K562 (cell line): ENCODE results near the gene PCID2. TPM values are rescaled to one million over a fixed set of nuclear protein-coding genes. Genes with fewer than 3 reads are reported as not detected.

ENCODE experiments used
- ATAC-seq: fragments of 200-7000 bp; cut with Tn5 transposase; 3 replicates; pipeline ENCODE4 v1.9.1; 2020; ENCODE audit warnings: moderate library complexity
- BruUV-seq: library from RNA; stranded (reverse); fragments of 400-500 nt; replicated peaks from 2 replicates; lab custom pipeline; 2021; lab: Mats Ljungman, UMichigan
- CTCF ChIA-PET: fragments of 300-600 bp; formaldehyde crosslinking; extraction: SDS; loops from one replicate; lab custom pipeline; 2021; ENCODE audit warnings: low intra/inter-chr PET ratio; lab: Yijun Ruan, JAX
- POLR2A ChIA-PET: fragments of 300-600, 350-650 bp; sonication (Branson Sonifier 250); formaldehyde crosslinking; extraction: SDS; loops from one replicate; lab custom pipeline; 2021; ENCODE audit warnings: antibody characterized with exemption, inconsistent platforms; lab: Yijun Ruan, JAX
- DNase-seq, 4 experiments: peaks; one replicate each; pipeline versions ENCODE4 v3.0.0 to v3.0.0-alpha.2; 2011 to 2018; ENCODE audit warnings: low spot score in 3 of 4, mixed read lengths in 3 of 4; ENCODE audit errors: extremely low read depth in 1 of 4
- FAIRE-seq: peaks from 2 replicates; lab custom pipeline; 2011; peaks lifted over from hg19 to GRCh38; lab: Jason Lieb, UNC
- H2AFZ ChIP-seq: 2 replicates; pipeline ENCODE4 v1.6.0; 2011; ENCODE audit warnings: low read depth, low read length, control low read depth, inconsistent platforms
- H3K27ac ChIP-seq: fragments of 200-600 bp; 3 replicates; pipeline ENCODE4 v1.8.0; 2011; ENCODE audit warnings: low read depth, mild to moderate bottlenecking, control low read depth, inconsistent platforms, low read length, moderate library complexity, mixed read lengths; ENCODE audit errors: extremely low read depth
- H3K27me3 ChIP-seq, 2 experiments: fragments of 300-600 bp in 1 of 2; 2 replicates in 1 of 2; 3 replicates in 1 of 2; pipeline versions ENCODE4 v1.6.0 to v1.8.0; 2011; ENCODE audit warnings: inconsistent platforms in 2 of 2, low read length in 2 of 2, mild to moderate bottlenecking in 1 of 2, mixed read lengths in 1 of 2, moderate library complexity in 1 of 2; ENCODE audit not compliant: control insufficient read depth in 2 of 2, insufficient read depth in 2 of 2
- H3K36me3 ChIP-seq: fragments of 300-600 bp; 3 replicates; pipeline ENCODE4 v1.8.0; 2011; ENCODE audit warnings: mild to moderate bottlenecking, low read length, inconsistent platforms; ENCODE audit not compliant: control insufficient read depth, insufficient read depth
- H3K4me1 ChIP-seq, 2 experiments: fragments of 200-600 bp in 1 of 2; replicated peaks in 1 of 2; 2 replicates in 1 of 2; 3 replicates in 1 of 2; pipeline versions ENCODE4 v1.5.1 to v1.8.0; 2011; ENCODE audit warnings: inconsistent platforms in 2 of 2, low read length in 2 of 2, mild to moderate bottlenecking in 1 of 2, mixed read lengths in 1 of 2, moderate library complexity in 1 of 2; ENCODE audit not compliant: control insufficient read depth in 2 of 2, insufficient read depth in 2 of 2
- H3K4me2 ChIP-seq: 2 replicates; pipeline ENCODE4 v1.6.1; 2011; ENCODE audit warnings: low read length, control low read depth, inconsistent platforms, mixed read lengths; ENCODE audit not compliant: insufficient read depth
- H3K4me3 ChIP-seq: fragments of 200-600 bp; sonication (generic), shearing (Covaris generic); 2 replicates; pipeline ENCODE4 v1.5.1; 2016; ENCODE audit warnings: control low read depth, inconsistent platforms
- H3K79me2 ChIP-seq: fragments of 200-600 bp; 3 replicates; pipeline ENCODE4 v1.8.0; 2011; ENCODE audit warnings: low read length, inconsistent platforms; ENCODE audit not compliant: control insufficient read depth, insufficient read depth
- H3K9ac ChIP-seq, 2 experiments: 2 replicates each; pipeline versions ENCODE4 v1.6.0 to v1.6.1; 2011; ENCODE audit warnings: low read depth in 2 of 2, low read length in 2 of 2, control low read depth in 1 of 2, inconsistent platforms in 1 of 2, mild to moderate bottlenecking in 1 of 2, mixed read lengths in 1 of 2; ENCODE audit not compliant: insufficient read depth in 1 of 2
- H3K9me1 ChIP-seq: one replicate; pipeline ENCODE4 v1.6.0; 2011; ENCODE audit warnings: inconsistent platforms, mild to moderate bottlenecking, low read length, moderate library complexity; ENCODE audit not compliant: control insufficient read depth, insufficient read depth
- H3K9me3 ChIP-seq: replicated peaks from 2 replicates; pipeline ENCODE4 v1.5.1; 2011; ENCODE audit warnings: low read depth, low read length, inconsistent platforms; ENCODE audit not compliant: control insufficient read depth, insufficient read depth
- H4K20me1 ChIP-seq: replicated peaks from 2 replicates; pipeline ENCODE4 v1.6.1; 2011; ENCODE audit warnings: low read length, inconsistent platforms, mixed read lengths; ENCODE audit not compliant: control insufficient read depth, insufficient read depth
- ATF7 ChIP-seq: fragments of 450-650 bp; IDR thresholded peaks from 2 replicates; pipeline ENCODE4 v1.7.1; 2014; ENCODE audit warnings: mild to moderate bottlenecking, moderate library complexity
- CHCHD3 ChIP-seq: fragments of 250-450 bp; sonication (Bioruptor Pico); IDR thresholded peaks from 2 replicates; pipeline ENCODE4 v2.1.2; 2022; ENCODE audit warnings: mild to moderate bottlenecking
- CHD2 ChIP-seq: IDR thresholded peaks from 2 replicates; pipeline ENCODE4 v1.6.1; 2011; ENCODE audit warnings: low read depth, low read length
- FOXM1 ChIP-seq, 2 experiments: fragments of 450-650 bp in 1 of 2; sonication (generic) in 1 of 2; formaldehyde crosslinking in 1 of 2; IDR thresholded peaks; 2 replicates each; pipeline versions ENCODE4 v1.6.1 to v1.9.0; 2017 to 2022; ENCODE audit warnings: low read depth in 2 of 2, mild to moderate bottlenecking in 2 of 2, missing genetic modification reagents in 1 of 2, moderate library complexity in 1 of 2
- HNRNPH1 ChIP-seq: fragments of 200-400 bp; formaldehyde crosslinking; optimal IDR thresholded peaks from 2 replicates; pipeline ENCODE3; 2017; ENCODE audit warnings: low read depth, mild to moderate bottlenecking, low read length, moderate library complexity
- HNRNPLL ChIP-seq: fragments of 200-400 bp; formaldehyde crosslinking; IDR thresholded peaks from 2 replicates; pipeline ENCODE4 v1.6.1; 2017; ENCODE audit warnings: low read length, low read depth, mild to moderate bottlenecking; ENCODE audit not compliant: poor library complexity, severe bottlenecking
- MAFG ChIP-seq: fragments of 450-650 bp; conservative IDR thresholded peaks from 2 replicates; pipeline ENCODE4 v1.6.1; 2016; ENCODE audit warnings: missing genetic modification characterization, missing compliant biosample characterization
- MBD2 ChIP-seq: sonication (generic); IDR thresholded peaks from 2 replicates; pipeline ENCODE4 v1.6.1; 2016; ENCODE audit warnings: low read depth, borderline replicate concordance
- MCM7 ChIP-seq, 2 experiments: fragments of 450-650 bp; IDR thresholded peaks; 2 replicates each; pipeline ENCODE4 v1.6.1; 2016 to 2018
- MYC ChIP-seq, 2 experiments: fragments of 250-450 bp in 1 of 2; sonication (Bioruptor Pico) in 1 of 2; IDR thresholded peaks; 2 replicates each; pipeline versions ENCODE4 v1.5.1 to v1.6.1; 2012 to 2021; ENCODE audit warnings: low read depth in 2 of 2, borderline replicate concordance in 1 of 2, improper control_type of control experiment in 1 of 2, low read length in 1 of 2, mild to moderate bottlenecking in 1 of 2, moderate library complexity in 1 of 2
- NFRKB ChIP-seq: fragments of 450-650 bp; IDR thresholded peaks from 2 replicates; pipeline ENCODE4 v1.6.1; 2016; ENCODE audit warnings: low read depth
- PHF21A ChIP-seq: fragments of 450-650 bp; IDR thresholded peaks from 2 replicates; pipeline ENCODE4 v1.6.1; 2017; ENCODE audit warnings: low read depth, borderline replicate concordance
- RBM25 ChIP-seq: fragments of 200-400 bp; formaldehyde crosslinking; IDR thresholded peaks from 2 replicates; pipeline ENCODE4 v1.6.1; 2018; ENCODE audit warnings: low read length, low read depth, moderate library complexity; ENCODE audit not compliant: severe bottlenecking
- VEZF1 ChIP-seq: fragments of 200-800 bp; sonication (Bioruptor generic); IDR thresholded peaks from 2 replicates; pipeline ENCODE4 v1.6.1; 2017; ENCODE audit warnings: missing genetic modification characterization, missing compliant biosample characterization
- ZBTB49 ChIP-seq: sonication (generic); formaldehyde crosslinking; IDR thresholded peaks from 2 replicates; pipeline ENCODE4 v1.8.0; 2022; ENCODE audit warnings: missing genetic modification reagents, mild to moderate bottlenecking, borderline replicate concordance
- ZNF133 ChIP-seq: fragments of 250-450 bp; sonication (Bioruptor Pico); IDR thresholded peaks from 2 replicates; pipeline ENCODE4 v1.4.0; 2020; ENCODE audit warnings: mild to moderate bottlenecking
- ZNF140 ChIP-seq: fragments of 250-450 bp; sonication (Bioruptor Pico); IDR thresholded peaks from 2 replicates; pipeline ENCODE4 v1.8.0; 2021; ENCODE audit warnings: moderate library complexity, mild to moderate bottlenecking, inconsistent platforms
- ZNF79 ChIP-seq: fragments of 250-450 bp; sonication (Bioruptor Pico); IDR thresholded peaks from 2 replicates; pipeline ENCODE4 v1.4.0; 2020; ENCODE audit warnings: low read depth, mild to moderate bottlenecking, moderate library complexity
- WGBS: fragments of 100-300 bp; shearing (Covaris generic); methylation state at CpG from one replicate; pipeline ENCODE4 v1.1.6; 2016; ENCODE audit warnings: low coverage, mixed read lengths; ENCODE audit not compliant: insufficient coverage; ENCODE audit errors: missing lambda C conversion rate; 5-methylcytosine and 5-hydroxymethylcytosine counted together
- in situ Hi-C: fragments of 300-500 bp; cut with MboI; formaldehyde crosslinking; loops from 4 replicates; pipeline ENCODE4 v1.15.0; 2018; ENCODE audit warnings: inconsistent platforms, mixed read lengths
- intact Hi-C: fragments of 100-400 bp; cut with micrococcal nuclease; formaldehyde crosslinking; loops from 2 replicates; pipeline ENCODE4 v1.14.2; 2022
- polyA plus RNA-seq, 8 experiments: library from polyadenylated mRNA; depleted of rRNA in 4 of 8; stranded (reverse) in 5 of 8; unstranded in 3 of 8; fragments of >200 nt; fragmentation: Nextera tagmentation in 2 of 8; fragmentation: Illumina TruSeq in 1 of 8; extraction: Ambion mirVana in 2 of 8; extraction: Trizol in 1 of 8; gene quantifications; 2 replicates each; pipeline versions ENCODE4 v1.2.1 to v1.2.3, GENCODE V29; 2011 to 2014; ENCODE audit warnings: inconsistent platforms in 1 of 8, missing spikeins in 1 of 8
- total RNA-seq, 7 experiments: library from RNA; depleted of rRNA in 6 of 7; stranded (reverse); fragments of >200 nt in 6 of 7; fragmentation: Illumina TruSeq in 2 of 7; extraction: Trizol in 2 of 7; gene quantifications; 2 replicates each; pipeline versions ENCODE4 v1.2.1 to v1.2.3, GENCODE V29; 2011 to 2021; ENCODE audit warnings: low replicate concordance in 1 of 7
- TF ChIP-seq, protein P1 (sequence below): sonication (generic); formaldehyde crosslinking; IDR thresholded peaks from 2 replicates; pipeline ENCODE4 v1.8.0; 2022; ENCODE audit warnings: missing genetic modification reagents, mild to moderate bottlenecking, borderline replicate concordance

The PCID2 gene
- total and polyA plus RNA-seq, 9 of the 15 experiments (the other 6 are each of a cell fraction or from before 2014, with no cell fraction given) = 39.6 to 117 (median 59.6) TPM

GRCh38 chr13:113211774-113212173, 3.3 kb upstream of the PCID2 start:
- Histone ChIP-seq H3K4me2 (no peak overlapping the region), H3K79me2 (peaks cover 97% of the 10 kb centered on the region), H3K9me1 (peaks cover 3% of the 10 kb centered on the region), H3K27me3 (no peaks in the 10 kb centered on the region), H2AFZ (no peak overlapping the region), H3K36me3 (peaks cover 50% of the 10 kb centered on the region), H3K9ac (no peak overlapping the region), H3K4me3 (no peak overlapping the region), H3K27ac (no peak overlapping the region), H3K9me3 (no peaks in the 10 kb centered on the region), H4K20me1 (no peaks in the 10 kb centered on the region), H3K4me1 (peaks cover 35 to 39% of the 10 kb centered on the region in 2 experiments; a peak in 4 of 5 replicates)
- FAIRE-seq = peak; percentile 65
- WGBS = 83% methylated on average over 9 of the region's 10 CpGs
- peak; percentile 26; the same call in 2 of the 3 replicates for ATAC-seq
- POLR2A ChIA-PET = interaction anchor here (0.6 kb wide), 1 partner anchor 33 kb away, joined by 7 read pairs; no protein-coding TSS in a partner anchor
- CTCF ChIA-PET = no interaction called here
- intact Hi-C loops (no loop called here), in situ Hi-C loops (no loop called here)
- no TSS peak for BruUV-seq
- DNase-seq = peak in 1 of 4 experiments; percentile 70
- TF ChIP-seq, protein P1, sequence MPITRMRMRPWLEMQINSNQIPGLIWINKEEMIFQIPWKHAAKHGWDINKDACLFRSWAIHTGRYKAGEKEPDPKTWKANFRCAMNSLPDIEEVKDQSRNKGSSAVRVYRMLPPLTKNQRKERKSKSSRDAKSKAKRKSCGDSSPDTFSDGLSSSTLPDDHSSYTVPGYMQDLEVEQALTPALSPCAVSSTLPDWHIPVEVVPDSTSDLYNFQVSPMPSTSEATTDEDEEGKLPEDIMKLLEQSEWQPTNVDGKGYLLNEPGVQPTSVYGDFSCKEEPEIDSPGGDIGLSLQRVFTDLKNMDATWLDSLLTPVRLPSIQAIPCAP (CRISPR knock-in tag) = no peak
- TF ChIP-seq ZNF140 (CRISPR knock-in tag) (no peak), ZBTB49 (CRISPR knock-in tag) (no peak), CHCHD3 (CRISPR knock-in tag) (no peak), FOXM1 (IDR thresholded peaks at IDR 0.05; ENCODE audit: low read depth) (peak; percentile 37; the same call in 1 of the 2 replicates), FOXM1 (CRISPR knock-in tag; IDR thresholded peaks at IDR 0.05; ENCODE audit: low read depth) (no peak), ZNF79 (no peak), MYC (IDR thresholded peaks at IDR 0.05; ENCODE audit: low read depth, low read length) (no peak), MYC (CRISPR knock-in tag; IDR thresholded peaks at IDR 0.05; ENCODE audit: borderline replicate concordance, low read depth) (no peak), PHF21A (no peak), MAFG (tag) (no peak), HNRNPLL (peak; percentile 67), ZNF133 (CRISPR knock-in tag) (no peak), MBD2 (no peak), RBM25 (no peak), VEZF1 (CRISPR knock-in tag) (no peak), ATF7 (no peak), HNRNPH1 (no peak), MCM7 (IDR thresholded peaks at IDR 0.05) (no peak), NFRKB (no peak), CHD2 (no peak)
